Caco-2 (cell line): ENCODE results near the gene KMO. TPM values are rescaled to one million over a fixed set of nuclear protein-coding genes. Genes with fewer than 3 reads are reported as not detected.

ENCODE experiments used
- BruUV-seq: library from RNA; stranded (reverse); fragments of 400-500 nt; replicated peaks from 2 replicates; lab custom pipeline; 2021; lab: Mats Ljungman, UMichigan
- CTCF ChIA-PET: fragments of 300-600 bp; sonication (Branson Sonifier 250); formaldehyde crosslinking; loops from one replicate; lab custom pipeline; 2022; ENCODE audit warnings: antibody characterized with exemption; lab: Charles Lee
- POLR2A ChIA-PET: fragments of 300-600 bp; sonication (Branson Sonifier 250); formaldehyde crosslinking; loops from one replicate; lab custom pipeline; 2022; ENCODE audit warnings: antibody characterized with exemption; lab: Charles Lee
- DNase-seq, 2 experiments: peaks; one replicate each; pipeline versions ENCODE4 v3.0.0 to v3.0.0-alpha.2; 2020 to 2022
- H3K27me3 ChIP-seq: replicated peaks from 2 replicates; pipeline ENCODE4 v1.6.0; 2011; ENCODE audit warnings: low read length; ENCODE audit not compliant: control insufficient read depth, insufficient read depth
- H3K36me3 ChIP-seq: 2 replicates; pipeline ENCODE4 v1.5.1; 2011; ENCODE audit warnings: low read length; ENCODE audit not compliant: control insufficient read depth, insufficient read depth
- H3K4me1 ChIP-seq: fragments of 250-450 bp; sonication (Bioruptor Pico); 2 replicates; pipeline ENCODE4 v1.5.1; 2020; ENCODE audit warnings: mild to moderate bottlenecking
- H3K4me3 ChIP-seq: 2 replicates; pipeline ENCODE4 v1.5.1; 2011; ENCODE audit warnings: low read depth, mild to moderate bottlenecking, control low read depth, low read length
- H3K9me3 ChIP-seq: fragments of 250-450 bp; sonication (Bioruptor Pico); 2 replicates; pipeline ENCODE4 v1.5.1; 2020; ENCODE audit warnings: mild to moderate bottlenecking, moderate library complexity
- H3K27ac Mint-ChIP-seq: one replicate; pipeline ENCODE4 v1.8.0; 2022; ENCODE audit warnings: mixed read lengths; ENCODE audit not compliant: unreplicated experiment
- H3K27me3 Mint-ChIP-seq: one replicate; pipeline ENCODE4 v1.8.0; 2022; ENCODE audit warnings: mixed read lengths; ENCODE audit not compliant: insufficient read depth, unreplicated experiment
- H3K36me3 Mint-ChIP-seq: one replicate; pipeline ENCODE4 v1.8.0; 2022; ENCODE audit warnings: mild to moderate bottlenecking, mixed read lengths; ENCODE audit not compliant: insufficient read depth, unreplicated experiment
- H3K4me1 Mint-ChIP-seq: one replicate; pipeline ENCODE4 v1.8.0; 2022; ENCODE audit warnings: low read depth, mixed read lengths; ENCODE audit not compliant: unreplicated experiment
- H3K4me3 Mint-ChIP-seq: one replicate; pipeline ENCODE4 v1.8.0; 2022; ENCODE audit warnings: mild to moderate bottlenecking, moderate library complexity, mixed read lengths; ENCODE audit not compliant: unreplicated experiment
- H3K9me3 Mint-ChIP-seq: one replicate; pipeline ENCODE4 v1.8.0; 2022; ENCODE audit warnings: mixed read lengths; ENCODE audit not compliant: unreplicated experiment
- CTCF ChIP-seq, 2 experiments: fragments of 200-600 bp in 1 of 2; IDR thresholded peaks; 1 replicate in 1 of 2; 2 replicates in 1 of 2; pipeline versions ENCODE4 v1.5.1 to v1.8.0; 2011 to 2022; ENCODE audit warnings: antibody characterized with exemption in 1 of 2, control low read depth in 1 of 2, inconsistent platforms in 1 of 2, low read depth in 1 of 2, low read length in 1 of 2, mild to moderate bottlenecking in 1 of 2, moderate library complexity in 1 of 2; ENCODE audit not compliant: insufficient read depth in 1 of 2, severe bottlenecking in 1 of 2, unreplicated experiment in 1 of 2
- intact Hi-C: fragments of 100-400 bp; cut with micrococcal nuclease; formaldehyde crosslinking; loops from one replicate; pipeline ENCODE4 v1.10.0; 2022; ENCODE audit not compliant: unreplicated experiment
- total RNA-seq: library from RNA; stranded (reverse); gene quantifications from 2 replicates; pipeline ENCODE4 v1.2.3, GENCODE V29; 2022

Gene KMO
- total RNA-seq, 1 experiment from 2014 or later, result not detected

- BruUV-seq, result no TSS peak
- no peak for TF ChIP-seq CTCF (IDR thresholded peaks at IDR 0.05; ENCODE audit: insufficient read depth in 1 of 2, low read depth in 1 of 2, low read length in 1 of 2, severe bottlenecking in 1 of 2, unreplicated experiment in 1 of 2)
- no peaks in the 10 kb centered on the region for H3K27me3 ChIP-seq
- no peaks in the 10 kb centered on the region for H3K36me3 ChIP-seq
- no peaks in the 10 kb centered on the region for H3K9me3 Mint-ChIP-seq
- no peaks in the 10 kb centered on the region for H3K36me3 Mint-ChIP-seq
- intact Hi-C loops, result no loop called here
- no peaks in the 10 kb centered on the region for H3K27me3 Mint-ChIP-seq
- H3K9me3 ChIP-seq, result no peaks in the 10 kb centered on the region
- ChIA-PET CTCF (no interaction called here), POLR2A (no interaction called here)
- no peak for DNase-seq
- no peak overlapping the region for H3K4me3 Mint-ChIP-seq
- H3K4me1 Mint-ChIP-seq, result peaks cover under 1% of the 10 kb centered on the region
- no peak overlapping the region for H3K27ac Mint-ChIP-seq
- peaks cover 14% of the 10 kb centered on the region for H3K4me1 ChIP-seq
- no peak overlapping the region for H3K4me3 ChIP-seq
Observed at GRCh38 chr1:241607497-241607896, 75.3 kb downstream of the KMO start.

GRCh38 chr1:241608379-241609033, 76.3 kb downstream of the KMO start:
- no peak overlapping the region for H3K4me3 ChIP-seq
- intact Hi-C loops, result no loop called here
- no peaks in the 10 kb centered on the region for H3K36me3 Mint-ChIP-seq
- no peak overlapping the region for H3K4me3 Mint-ChIP-seq
- BruUV-seq, result no TSS peak
- ChIA-PET CTCF (interaction anchor here (0.6 kb wide), 1 partner anchor 50 kb away, joined by 3 read pairs; no protein-coding TSS in a partner anchor), POLR2A (no interaction called here)
- no peak overlapping the region for H3K27ac Mint-ChIP-seq
- no peaks in the 10 kb centered on the region for H3K27me3 ChIP-seq
- no peaks in the 10 kb centered on the region for H3K27me3 Mint-ChIP-seq
- no peak for DNase-seq
- H3K4me1 Mint-ChIP-seq, result peaks cover 6% of the 10 kb centered on the region
- H3K36me3 ChIP-seq, result no peaks in the 10 kb centered on the region
- H3K4me1 ChIP-seq, result peaks cover 14% of the 10 kb centered on the region
- H3K9me3 Mint-ChIP-seq, result no peaks in the 10 kb centered on the region
- no peak for TF ChIP-seq CTCF (IDR thresholded peaks at IDR 0.05; ENCODE audit: insufficient read depth in 1 of 2, low read depth in 1 of 2, low read length in 1 of 2, severe bottlenecking in 1 of 2, unreplicated experiment in 1 of 2)
- no peaks in the 10 kb centered on the region for H3K9me3 ChIP-seq

GRCh38 chr1:241610056-241610815, 78.1 kb downstream of the KMO start:
- ChIA-PET CTCF (interaction anchor here (0.7 to 1.7 kb wide), 6 partner anchors 17 to 241 kb away, joined by 3 to 9 read pairs (median 4); no protein-coding TSS in a partner anchor), POLR2A (no interaction called here)
- Mint-ChIP-seq H3K9me3 (no peaks in the 10 kb centered on the region), H3K4me3 (no peak overlapping the region), H3K4me1 (peaks cover 9% of the 10 kb centered on the region), H3K36me3 (no peaks in the 10 kb centered on the region), H3K27ac (no peak overlapping the region), H3K27me3 (no peaks in the 10 kb centered on the region)
- DNase-seq, result peak in 1 of 2 experiments; percentile 17
- no peaks in the 10 kb centered on the region for H3K9me3 ChIP-seq
- no peak for TF ChIP-seq CTCF (IDR thresholded peaks at IDR 0.05; ENCODE audit: insufficient read depth in 1 of 2, low read depth in 1 of 2, low read length in 1 of 2, severe bottlenecking in 1 of 2, unreplicated experiment in 1 of 2)
- intact Hi-C loops, result loop anchor here (1.0 to 5.0 kb wide), 3 partner anchors 31 to 377 kb away; partner anchors contain the start of genes CHML and OPN3
- no TSS peak for BruUV-seq
- peaks cover 14% of the 10 kb centered on the region for H3K4me1 ChIP-seq
- no peaks in the 10 kb centered on the region for H3K27me3 ChIP-seq
- H3K4me3 ChIP-seq, result no peak overlapping the region
- H3K36me3 ChIP-seq, result no peaks in the 10 kb centered on the region
